IMR-90 (cell line): ENCODE data around the gene TNIP1. TPM values are rescaled to one million over a fixed set of nuclear protein-coding genes. Genes with fewer than 3 reads are reported as not detected.

Experiments used
- ATAC-seq: fragments of 200-7000 bp; cut with Tn5 transposase; 2 replicates; pipeline ENCODE4 v1.9.1; 2020; ENCODE audit warnings: low read depth, mild to moderate bottlenecking, moderate library complexity
- BruUV-seq: library from RNA; stranded (reverse); fragments of 400-500 nt; replicated peaks from 2 replicates; lab custom pipeline; 2021; lab: Mats Ljungman, UMichigan
- CTCF ChIA-PET: fragments of 300-600 bp; formaldehyde crosslinking; extraction: SDS; loops from one replicate; lab custom pipeline; 2021; ENCODE audit warnings: antibody characterized with exemption; lab: Yijun Ruan, JAX
- POLR2A ChIA-PET: fragments of 300-600 bp; sonication (Branson Sonifier 250); formaldehyde crosslinking; loops from one replicate; lab custom pipeline; 2022; ENCODE audit warnings: antibody characterized with exemption; ENCODE audit not compliant: unreplicated experiment; lab: Charles Lee
- DNase-seq: peaks from one replicate; pipeline ENCODE4 v3.0.0; 2013
- H2AFZ ChIP-seq: replicated peaks from 2 replicates; pipeline ENCODE3; 2013; ENCODE audit warnings: low read length, mild to moderate bottlenecking; ENCODE audit not compliant: poor library complexity
- H2AK5ac ChIP-seq: 2 replicates; pipeline ENCODE4 v1.6.1; 2013; ENCODE audit warnings: low read depth, low read length, inconsistent platforms
- H2AK9ac ChIP-seq: replicated peaks from 2 replicates; pipeline ENCODE3; 2013; ENCODE audit warnings: mild to moderate bottlenecking, low read depth, low read length, moderate library complexity; ENCODE audit not compliant: poor library complexity
- H2BK120ac ChIP-seq: 2 replicates; pipeline ENCODE4 v1.6.1; 2013; ENCODE audit warnings: low read depth, low read length, inconsistent platforms
- H2BK15ac ChIP-seq: 3 replicates; pipeline ENCODE4 v1.6.1; 2013; ENCODE audit warnings: low read depth, low read length, inconsistent platforms
- H2BK20ac ChIP-seq: 2 replicates; pipeline ENCODE4 v1.6.1; 2013; ENCODE audit warnings: low read depth, mild to moderate bottlenecking, inconsistent platforms, low read length, moderate library complexity
- H2BK5ac ChIP-seq: 2 replicates; pipeline ENCODE4 v1.6.1; 2013; ENCODE audit warnings: mild to moderate bottlenecking, low read depth, low read length, inconsistent platforms; ENCODE audit not compliant: poor library complexity, severe bottlenecking
- H3K14ac ChIP-seq: replicated peaks from 2 replicates; pipeline ENCODE4 v1.6.1; 2013; ENCODE audit warnings: low read depth, low read length, inconsistent platforms
- H3K18ac ChIP-seq: 2 replicates; pipeline ENCODE4 v1.6.1; 2013; ENCODE audit warnings: low read depth, low read length, control low read depth
- H3K23ac ChIP-seq: 2 replicates; pipeline ENCODE4 v1.6.1; 2013; ENCODE audit warnings: low read depth, low read length, inconsistent platforms
- H3K27ac ChIP-seq: 2 replicates; pipeline ENCODE4 v1.5.1; 2013; ENCODE audit warnings: mild to moderate bottlenecking, control low read depth, low read length; ENCODE audit not compliant: insufficient read depth
- H3K27me3 ChIP-seq: 2 replicates; pipeline ENCODE4 v1.6.1; 2013; ENCODE audit warnings: low read length; ENCODE audit not compliant: control insufficient read depth, insufficient read depth
- H3K36me3 ChIP-seq: 2 replicates; pipeline ENCODE4 v1.6.1; 2013; ENCODE audit warnings: low read length, mixed read lengths; ENCODE audit not compliant: control insufficient read depth, insufficient read depth
- H3K4ac ChIP-seq: 2 replicates; pipeline ENCODE4 v1.6.1; 2013; ENCODE audit warnings: low read depth, low read length, inconsistent platforms
- H3K4me1 ChIP-seq: 2 replicates; pipeline ENCODE4 v1.6.1; 2013; ENCODE audit warnings: low read length, mixed read lengths; ENCODE audit not compliant: control insufficient read depth, insufficient read depth
- H3K4me2 ChIP-seq: 2 replicates; pipeline ENCODE4 v1.6.1; 2013; ENCODE audit warnings: low read depth, mild to moderate bottlenecking, control low read depth, low read length, moderate library complexity
- H3K4me3 ChIP-seq: 2 replicates; pipeline ENCODE4 v1.5.1; 2013; ENCODE audit warnings: low read depth, mild to moderate bottlenecking, control low read depth, low read length, moderate library complexity; ENCODE audit not compliant: insufficient read depth
- H3K56ac ChIP-seq: 2 replicates; pipeline ENCODE4 v1.6.1; 2013; ENCODE audit warnings: low read length, inconsistent platforms; ENCODE audit not compliant: insufficient read depth; ENCODE audit errors: extremely low read depth
- H3K79me1 ChIP-seq, 2 experiments: 2 replicates each; pipeline ENCODE4 v1.6.1; 2013; ENCODE audit warnings: low read length in 2 of 2, inconsistent platforms in 1 of 2, low read depth in 1 of 2
- H3K9ac ChIP-seq: 2 replicates; pipeline ENCODE4 v1.6.1; 2013; ENCODE audit warnings: low read depth, low read length, control low read depth
- H3K9me1 ChIP-seq: 2 replicates; pipeline ENCODE4 v1.6.1; 2013; ENCODE audit warnings: low read length, inconsistent platforms; ENCODE audit not compliant: insufficient read depth
- H3K9me3 ChIP-seq: 2 replicates; pipeline ENCODE4 v1.6.1; 2013; ENCODE audit warnings: low read length; ENCODE audit not compliant: control insufficient read depth, insufficient read depth
- H4K20me1 ChIP-seq: 2 replicates; pipeline ENCODE4 v1.6.1; 2013; ENCODE audit warnings: low read length, inconsistent platforms; ENCODE audit not compliant: insufficient read depth
- H4K5ac ChIP-seq: 2 replicates; pipeline ENCODE4 v1.6.1; 2013; ENCODE audit warnings: mild to moderate bottlenecking, low read depth, low read length, control low read depth
- H4K8ac ChIP-seq, 2 experiments: 2 replicates each; pipeline ENCODE4 v1.6.1; 2013; ENCODE audit warnings: low read depth in 2 of 2, low read length in 2 of 2, control low read depth in 1 of 2, inconsistent platforms in 1 of 2
- H4K91ac ChIP-seq: 2 replicates; pipeline ENCODE4 v1.6.1; 2013; ENCODE audit warnings: low read depth, low read length, inconsistent platforms; ENCODE audit not compliant: insufficient read depth
- BHLHE40 ChIP-seq: fragments of 150-350 bp; IDR thresholded peaks from 2 replicates; pipeline ENCODE4 v1.6.1; 2016; ENCODE audit warnings: mild to moderate bottlenecking, low read depth, low read length
- CEBPB ChIP-seq: IDR thresholded peaks from 2 replicates; pipeline ENCODE4 v1.6.1; 2012; ENCODE audit warnings: low read depth, low read length, improper control_type of control experiment
- CHD1 ChIP-seq: IDR thresholded peaks from 2 replicates; pipeline ENCODE4 v1.6.1; 2012; ENCODE audit warnings: low read depth, low read length, improper control_type of control experiment
- MAZ ChIP-seq: IDR thresholded peaks from 2 replicates; pipeline ENCODE4 v1.6.1; 2012; ENCODE audit warnings: low read depth, mild to moderate bottlenecking, low read length, improper control_type of control experiment, moderate library complexity, borderline replicate concordance
- MXI1 ChIP-seq: IDR thresholded peaks from 2 replicates; pipeline ENCODE4 v1.6.1; 2012; ENCODE audit warnings: low read depth, mild to moderate bottlenecking, low read length, moderate library complexity, borderline replicate concordance
- NFE2L2 ChIP-seq: fragments of 150-350 bp; IDR thresholded peaks from 2 replicates; pipeline ENCODE4 v1.6.1; 2016; ENCODE audit warnings: low read depth, mild to moderate bottlenecking, low read length
- RAD21 ChIP-seq: IDR thresholded peaks from 2 replicates; pipeline ENCODE4 v1.6.1; 2012; ENCODE audit warnings: low read length, improper control_type of control experiment
- RCOR1 ChIP-seq: IDR thresholded peaks from 2 replicates; pipeline ENCODE4 v1.6.1; 2012; ENCODE audit warnings: mild to moderate bottlenecking, low read length, improper control_type of control experiment; ENCODE audit not compliant: insufficient replicate concordance
- SMC3 ChIP-seq: fragments of 150-350 bp; IDR thresholded peaks from 2 replicates; pipeline ENCODE4 v1.6.1; 2016; ENCODE audit warnings: low read depth, mild to moderate bottlenecking, antibody characterized with exemption, low read length, moderate library complexity
- WGBS, 2 experiments: methylation state at CpG; one replicate each; pipeline versions ENCODE4 v1.1.5 to v1.1.7; 2013; ENCODE audit warnings: missing lambda C conversion rate in 2 of 2; ENCODE audit not compliant: insufficient read length in 1 of 2; ENCODE audit errors: extremely low coverage in 2 of 2; 5-methylcytosine and 5-hydroxymethylcytosine counted together
- dilution Hi-C: fragments of 300-500 bp; cut with HindIII; formaldehyde crosslinking; loops from one replicate; pipeline ENCODE4 v1.14.3; 2018; ENCODE audit warnings: low sequenced_read_pairs; ENCODE audit not compliant: unreplicated experiment
- in situ Hi-C: fragments of 300-500 bp; cut with MboI; formaldehyde crosslinking; loops from 3 replicates; pipeline ENCODE4 v1.14.3; 2019; ENCODE audit warnings: low sequenced_read_pairs, inconsistent platforms, mixed read lengths
- intact Hi-C: fragments of 100-400 bp; cut with micrococcal nuclease; formaldehyde crosslinking; loops from 2 replicates; pipeline ENCODE4 v1.10.0; 2022
- polyA plus RNA-seq, 3 experiments: library from polyadenylated mRNA; depleted of rRNA; stranded (reverse); fragments of >200 nt; gene quantifications; 2 replicates each; pipeline ENCODE4 v1.2.3, GENCODE V29; 2012; ENCODE audit warnings: low replicate concordance in 1 of 3
- total RNA-seq: library from RNA; depleted of rRNA; stranded (reverse); fragments of >200 nt; gene quantifications from 2 replicates; pipeline ENCODE4 v1.2.3, GENCODE V29; 2012
- TF ChIP-seq, protein P1 (sequence below): fragments of 150-350 bp; IDR thresholded peaks from 2 replicates; pipeline ENCODE4 v1.6.1; 2017; ENCODE audit warnings: mild to moderate bottlenecking, antibody characterized with exemption, low read length, low read depth
- TF ChIP-seq, protein P2 (sequence below): fragments of 150-350 bp; IDR thresholded peaks from 2 replicates; pipeline ENCODE4 v1.6.1; 2016; ENCODE audit warnings: low read depth, mild to moderate bottlenecking, low read length, moderate library complexity, borderline replicate concordance
- TF ChIP-seq, protein P3 (sequence below): conservative IDR thresholded peaks from 2 replicates; pipeline ENCODE4 v1.5.1; 2012; ENCODE audit warnings: mild to moderate bottlenecking, low read depth, low read length, improper control_type of control experiment

The TNIP1 gene
- total and polyA plus RNA-seq, 2 of the 4 experiments (the other 2 are of a cell fraction), result 63.8 to 92.8 TPM

DNA sequence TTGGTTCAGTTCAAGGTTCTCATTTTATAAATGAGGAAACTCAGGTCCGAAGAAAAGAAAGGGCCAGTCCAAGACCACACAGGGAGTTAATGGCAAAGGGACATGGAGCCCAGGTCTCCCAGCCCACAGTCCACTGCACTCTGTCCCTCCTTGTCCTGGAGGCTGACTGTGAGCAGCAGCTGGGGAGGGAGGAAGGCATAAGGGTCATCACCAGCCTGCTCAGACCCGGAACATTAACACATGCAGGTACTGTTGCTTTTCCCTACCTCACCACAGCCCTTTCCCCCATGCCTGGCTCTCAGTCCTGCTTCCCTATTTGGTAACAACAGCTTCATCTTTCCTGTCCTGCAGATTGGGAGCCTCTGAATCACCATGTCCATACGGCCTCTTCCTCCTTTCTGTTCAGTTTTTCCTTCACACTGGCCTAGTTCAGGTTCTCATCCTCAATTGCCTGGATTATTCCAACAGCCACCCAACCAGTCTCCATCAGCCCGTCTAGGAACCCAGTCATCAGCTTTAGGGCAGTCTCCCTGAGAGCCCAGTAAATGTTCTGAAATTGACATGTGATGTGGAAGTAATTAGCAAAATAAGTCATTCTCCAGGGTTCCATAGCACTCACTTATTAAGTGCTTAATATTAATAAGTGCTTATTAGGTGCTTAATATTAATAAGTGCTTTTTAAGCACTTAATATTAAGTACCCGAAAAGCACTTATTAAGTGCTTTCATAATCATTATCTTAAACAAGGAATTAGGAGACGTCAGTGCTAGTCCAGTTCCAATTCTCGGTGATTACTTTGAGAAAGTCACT, 56.2 kb downstream of the TNIP1 start (continued):
- no peak for TF ChIP-seq MAZ

DNA sequence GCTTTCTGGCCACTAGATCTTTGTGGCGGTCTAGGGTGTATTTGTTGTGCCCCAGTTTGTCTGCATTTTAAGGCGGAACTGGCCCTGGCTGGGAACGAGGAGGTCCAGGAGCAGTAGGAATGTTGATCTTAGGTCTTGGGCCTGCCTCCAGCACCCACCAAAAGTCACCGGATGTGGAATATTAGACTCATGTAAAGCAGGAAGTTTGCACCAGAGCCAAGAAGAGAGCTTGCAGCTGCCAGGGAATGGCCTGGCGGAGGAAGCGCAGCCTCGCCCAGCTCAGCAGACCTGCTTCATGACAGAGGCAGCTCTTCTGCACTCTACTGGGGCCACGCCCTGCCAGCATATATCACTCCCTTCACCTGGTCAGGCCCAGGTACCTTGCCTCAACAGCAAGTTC, 57.2 kb downstream of the TNIP1 start:
- peaks cover 14% of the 10 kb centered on the region for H3K9me1 ChIP-seq
- BruUV-seq, result no TSS peak
- 71% methylated on average over 1 of the region's 8 CpGs; no CpG with 5 or more reads in 1 of the 2 experiments for WGBS, 2 experiments
- no peak overlapping the region for H3K23ac ChIP-seq
- H3K36me3 ChIP-seq, result peaks cover 13% of the 10 kb centered on the region
- no peak overlapping the region for H2AK9ac ChIP-seq
- H3K4me2 ChIP-seq, result no peak overlapping the region
- no peak overlapping the region for H4K5ac ChIP-seq
- H3K27me3 ChIP-seq, result no peaks in the 10 kb centered on the region; the same call in 1 of the 2 replicates
- no peak overlapping the region for H3K18ac ChIP-seq
- H2AK5ac ChIP-seq, result no peak overlapping the region
- no peak overlapping the region for H2BK20ac ChIP-seq
- H3K27ac ChIP-seq, result no peak overlapping the region
- ChIA-PET POLR2A (no interaction called here), CTCF (interaction anchor here (0.6 kb wide), 1 partner anchor 102 kb away, joined by 3 read pairs; no protein-coding TSS in a partner anchor)
- no peak overlapping the region for H2BK120ac ChIP-seq
- H4K8ac ChIP-seq, result no peak overlapping the region
- no peak overlapping the region for H3K56ac ChIP-seq
- H3K4me3 ChIP-seq, result no peak overlapping the region
- intact Hi-C loops, result no loop called here
- H3K79me1 ChIP-seq, result no peaks in the 10 kb centered on the region
- no peak for DNase-seq
- no peaks in the 10 kb centered on the region for H3K9me3 ChIP-seq
- no peak overlapping the region for H2BK5ac ChIP-seq
- dilution Hi-C loops, result no loop called here
- H4K20me1 ChIP-seq, result no peaks in the 10 kb centered on the region; the same call in 1 of the 2 replicates
- H3K4ac ChIP-seq, result no peak overlapping the region
- ATAC-seq, result no peak
- no peak overlapping the region for H4K91ac ChIP-seq
- H3K14ac ChIP-seq, result no peak overlapping the region
- in situ Hi-C loops, result no loop called here
- no peak overlapping the region for H2BK15ac ChIP-seq
- H3K4me1 ChIP-seq, result no peaks in the 10 kb centered on the region
- H2AFZ ChIP-seq, result no peak overlapping the region
- H3K9ac ChIP-seq, result no peak overlapping the region
- TF ChIP-seq RAD21 (no peak), MAZ (no peak), CHD1 (no peak), MXI1 (no peak), BHLHE40 (no peak), CEBPB (no peak), RCOR1 (no peak), NFE2L2 (no peak), SMC3 (no peak)
- TF ChIP-seq, protein P1, sequence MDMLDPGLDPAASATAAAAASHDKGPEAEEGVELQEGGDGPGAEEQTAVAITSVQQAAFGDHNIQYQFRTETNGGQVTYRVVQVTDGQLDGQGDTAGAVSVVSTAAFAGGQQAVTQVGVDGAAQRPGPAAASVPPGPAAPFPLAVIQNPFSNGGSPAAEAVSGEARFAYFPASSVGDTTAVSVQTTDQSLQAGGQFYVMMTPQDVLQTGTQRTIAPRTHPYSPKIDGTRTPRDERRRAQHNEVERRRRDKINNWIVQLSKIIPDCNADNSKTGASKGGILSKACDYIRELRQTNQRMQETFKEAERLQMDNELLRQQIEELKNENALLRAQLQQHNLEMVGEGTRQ, result no peak
- TF ChIP-seq, protein P2, sequence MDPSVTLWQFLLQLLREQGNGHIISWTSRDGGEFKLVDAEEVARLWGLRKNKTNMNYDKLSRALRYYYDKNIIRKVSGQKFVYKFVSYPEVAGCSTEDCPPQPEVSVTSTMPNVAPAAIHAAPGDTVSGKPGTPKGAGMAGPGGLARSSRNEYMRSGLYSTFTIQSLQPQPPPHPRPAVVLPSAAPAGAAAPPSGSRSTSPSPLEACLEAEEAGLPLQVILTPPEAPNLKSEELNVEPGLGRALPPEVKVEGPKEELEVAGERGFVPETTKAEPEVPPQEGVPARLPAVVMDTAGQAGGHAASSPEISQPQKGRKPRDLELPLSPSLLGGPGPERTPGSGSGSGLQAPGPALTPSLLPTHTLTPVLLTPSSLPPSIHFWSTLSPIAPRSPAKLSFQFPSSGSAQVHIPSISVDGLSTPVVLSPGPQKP, result no peak
- TF ChIP-seq, protein P3, sequence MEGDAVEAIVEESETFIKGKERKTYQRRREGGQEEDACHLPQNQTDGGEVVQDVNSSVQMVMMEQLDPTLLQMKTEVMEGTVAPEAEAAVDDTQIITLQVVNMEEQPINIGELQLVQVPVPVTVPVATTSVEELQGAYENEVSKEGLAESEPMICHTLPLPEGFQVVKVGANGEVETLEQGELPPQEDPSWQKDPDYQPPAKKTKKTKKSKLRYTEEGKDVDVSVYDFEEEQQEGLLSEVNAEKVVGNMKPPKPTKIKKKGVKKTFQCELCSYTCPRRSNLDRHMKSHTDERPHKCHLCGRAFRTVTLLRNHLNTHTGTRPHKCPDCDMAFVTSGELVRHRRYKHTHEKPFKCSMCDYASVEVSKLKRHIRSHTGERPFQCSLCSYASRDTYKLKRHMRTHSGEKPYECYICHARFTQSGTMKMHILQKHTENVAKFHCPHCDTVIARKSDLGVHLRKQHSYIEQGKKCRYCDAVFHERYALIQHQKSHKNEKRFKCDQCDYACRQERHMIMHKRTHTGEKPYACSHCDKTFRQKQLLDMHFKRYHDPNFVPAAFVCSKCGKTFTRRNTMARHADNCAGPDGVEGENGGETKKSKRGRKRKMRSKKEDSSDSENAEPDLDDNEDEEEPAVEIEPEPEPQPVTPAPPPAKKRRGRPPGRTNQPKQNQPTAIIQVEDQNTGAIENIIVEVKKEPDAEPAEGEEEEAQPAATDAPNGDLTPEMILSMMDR, result no peak
